Activated CD8-positive, alpha-beta memory T cell treated with anti-CD3 and anti-CD28 coated beads, Interleukin-2, amount 10 ng/mL, durations not matched to agents 7 days and 5 days (primary cell): ENCODE measurements around the gene LRMDA. TPM values are rescaled to one million over a fixed set of nuclear protein-coding genes. Genes with fewer than 3 reads are reported as not detected.

ENCODE experiments used
- ATAC-seq: fragments of 150-1000 bp; cut with Tn5 transposase; one replicate; pipeline ENCODE4 v1.10.0; 2021; ENCODE audit warnings: moderate library complexity
- CTCF ChIA-PET: fragments of 350-600 bp; sonication (Branson Sonifier 250); formaldehyde crosslinking; loops from one replicate; lab custom pipeline; 2021; ENCODE audit warnings: antibody characterized with exemption; lab: Charles Lee
- DNase-seq: peaks from one replicate; pipeline ENCODE4 v3.0.0-alpha.2; 2020
- H3K27ac Mint-ChIP-seq: one replicate; pipeline ENCODE4 v1.8.0; 2021; ENCODE audit warnings: mild to moderate bottlenecking, mixed read lengths
- H3K27me3 Mint-ChIP-seq: one replicate; pipeline ENCODE4 v1.8.0; 2021; ENCODE audit warnings: mixed read lengths
- H3K36me3 Mint-ChIP-seq: one replicate; pipeline ENCODE4 v1.8.0; 2021; ENCODE audit warnings: mild to moderate bottlenecking, mixed read lengths
- H3K4me1 Mint-ChIP-seq: one replicate; pipeline ENCODE4 v1.8.0; 2021; ENCODE audit warnings: mixed read lengths
- H3K4me3 Mint-ChIP-seq: one replicate; pipeline ENCODE4 v1.8.0; 2021; ENCODE audit warnings: mild to moderate bottlenecking, moderate library complexity, mixed read lengths
- H3K9me3 Mint-ChIP-seq: one replicate; pipeline ENCODE4 v1.8.0; 2022; ENCODE audit warnings: low read depth, mixed read lengths
- total RNA-seq, 2 experiments: library from RNA; stranded (reverse); gene quantifications; one replicate each; pipeline ENCODE4 v1.2.3, GENCODE V29; 2021

The LRMDA gene
- total RNA-seq, 2 experiments from 2014 or later, result not detected

GRCh38 chr10:76430061-76430645, 998.7 kb downstream of the LRMDA start:
- no peaks in the 10 kb centered on the region for H3K27me3 Mint-ChIP-seq
- no peaks in the 10 kb centered on the region for H3K9me3 Mint-ChIP-seq
- ATAC-seq, result no peak
- no peaks in the 10 kb centered on the region for H3K4me1 Mint-ChIP-seq
- CTCF ChIA-PET, result no interaction called here
- H3K4me3 Mint-ChIP-seq, result no peak overlapping the region
- H3K36me3 Mint-ChIP-seq, result no peaks in the 10 kb centered on the region
- H3K27ac Mint-ChIP-seq, result no peak overlapping the region
- no peak for DNase-seq

GRCh38 chr10:76432016-76433012, 1000.9 kb downstream of the LRMDA start:
- Mint-ChIP-seq H3K4me1 (no peaks in the 10 kb centered on the region), H3K27ac (no peak overlapping the region), H3K4me3 (no peak overlapping the region), H3K36me3 (no peaks in the 10 kb centered on the region), H3K9me3 (no peaks in the 10 kb centered on the region), H3K27me3 (no peaks in the 10 kb centered on the region)
- no peak for ATAC-seq
- no peak for DNase-seq
- CTCF ChIA-PET, result no interaction called here

DNA sequence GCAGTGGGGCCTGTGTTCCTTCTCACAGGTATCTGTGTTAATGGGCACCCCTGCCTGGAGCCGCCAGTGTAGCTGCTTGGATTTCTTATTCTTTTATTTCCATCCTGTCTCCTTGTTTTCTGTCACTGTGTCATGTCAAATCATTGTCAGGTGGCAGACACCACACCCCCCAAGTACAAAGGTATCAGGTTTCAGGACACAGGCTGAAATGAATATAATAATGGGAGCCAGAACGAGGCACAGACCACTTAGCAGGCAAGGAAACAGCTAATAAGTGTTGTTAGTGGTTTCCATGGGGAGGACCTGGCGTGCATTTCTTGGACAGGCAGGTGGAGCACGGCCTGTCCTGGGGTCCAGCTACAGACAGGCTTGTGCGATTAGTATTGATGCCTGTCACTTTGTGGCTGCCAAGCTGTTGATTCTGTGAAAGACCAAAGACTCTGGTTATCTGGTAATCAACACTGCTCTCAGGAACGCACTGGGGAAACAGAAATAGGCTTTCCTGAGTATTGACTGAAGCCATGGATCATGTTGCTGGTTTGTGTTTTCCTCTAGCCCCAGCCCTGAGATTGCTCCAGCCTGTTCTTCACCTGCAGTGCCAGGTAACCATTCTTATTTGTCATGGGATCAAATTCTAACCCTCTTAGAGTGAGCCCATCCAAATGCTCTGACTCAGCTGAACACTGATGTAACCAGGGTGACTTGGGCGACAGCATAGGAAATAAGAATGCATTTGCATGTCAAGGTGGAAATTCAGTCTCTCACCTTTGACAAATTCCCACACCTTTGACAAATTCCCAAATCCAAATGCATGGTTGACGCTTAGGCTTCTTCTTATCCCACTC, 1002.0 kb downstream of the LRMDA start:
- Mint-ChIP-seq H3K27me3 (no peaks in the 10 kb centered on the region), H3K4me1 (no peaks in the 10 kb centered on the region), H3K9me3 (no peaks in the 10 kb centered on the region), H3K27ac (no peak overlapping the region), H3K36me3 (no peaks in the 10 kb centered on the region), H3K4me3 (no peak overlapping the region)
- DNase-seq, result no peak
- no peak for ATAC-seq
- CTCF ChIA-PET, result no interaction called here

DNA sequence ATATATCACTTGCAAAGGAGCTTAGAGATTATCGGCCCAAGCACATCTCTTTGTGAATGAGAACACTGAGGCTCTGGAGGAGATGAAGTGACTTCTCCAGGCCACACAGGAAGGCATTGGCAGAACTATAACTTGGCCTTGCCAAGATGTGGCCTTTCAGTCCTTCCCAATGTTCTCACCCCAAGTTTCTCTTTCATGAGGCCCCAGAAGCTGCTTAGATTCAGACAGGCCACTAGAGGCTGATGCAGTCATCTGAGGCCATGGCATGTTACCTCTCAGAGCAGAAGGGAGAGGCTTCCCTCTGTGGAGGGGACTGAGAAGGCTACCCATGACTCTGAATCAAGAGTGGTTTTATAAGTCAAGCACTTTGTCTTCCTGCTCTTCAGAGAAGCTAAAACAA, 1003.7 kb downstream of the LRMDA start:
- Mint-ChIP-seq H3K27me3 (no peaks in the 10 kb centered on the region), H3K9me3 (no peaks in the 10 kb centered on the region), H3K4me3 (no peak overlapping the region), H3K36me3 (no peaks in the 10 kb centered on the region), H3K4me1 (no peaks in the 10 kb centered on the region), H3K27ac (no peak overlapping the region)
- no peak for DNase-seq
- CTCF ChIA-PET, result no interaction called here
- ATAC-seq, result no peak

DNA sequence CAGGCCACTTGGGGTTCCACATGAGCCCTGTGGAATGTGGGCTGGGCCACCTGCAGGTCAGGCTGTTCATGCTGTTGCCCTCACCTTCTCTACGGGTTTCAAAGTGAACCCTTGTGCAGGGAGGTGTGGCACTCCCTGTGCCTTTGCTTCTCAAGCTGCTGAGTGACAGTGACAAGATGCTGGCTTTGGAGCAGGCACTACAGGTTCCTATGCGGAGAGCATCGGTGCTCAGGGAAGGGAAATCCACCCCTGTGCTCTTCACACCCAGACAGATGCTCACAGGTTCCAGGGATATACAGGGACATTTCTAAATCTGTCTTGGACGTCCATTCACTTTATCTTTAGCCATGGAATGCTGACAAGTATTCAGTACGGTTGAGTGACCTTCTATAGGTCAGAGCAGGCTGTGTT, 1005.0 kb downstream of the LRMDA start:
- Mint-ChIP-seq H3K4me1 (no peaks in the 10 kb centered on the region), H3K27me3 (no peaks in the 10 kb centered on the region)

GRCh38 chr10:76436981-76437380, 1005.6 kb downstream of the LRMDA start:
- Mint-ChIP-seq H3K27me3 (no peaks in the 10 kb centered on the region), H3K4me3 (no peak overlapping the region), H3K9me3 (peaks cover 5% of the 10 kb centered on the region), H3K27ac (no peak overlapping the region), H3K4me1 (no peaks in the 10 kb centered on the region), H3K36me3 (no peaks in the 10 kb centered on the region)
- ATAC-seq (no peak), DNase-seq (no peak)
- CTCF ChIA-PET, result no interaction called here

More for the DNA sequence above, 1005.0 kb downstream of the LRMDA start:
- DNase-seq, result no peak
- Mint-ChIP-seq H3K27ac (no peak overlapping the region), H3K4me3 (no peak overlapping the region), H3K36me3 (no peaks in the 10 kb centered on the region), H3K9me3 (peaks cover 5% of the 10 kb centered on the region)
- CTCF ChIA-PET, result no interaction called here
- ATAC-seq, result no peak

GRCh38 chr10:76440426-76440825, 1009.0 kb downstream of the LRMDA start:
- peaks cover 8% of the 10 kb centered on the region for H3K9me3 Mint-ChIP-seq
- no peak for DNase-seq
- no peak overlapping the region for H3K27ac Mint-ChIP-seq
- H3K36me3 Mint-ChIP-seq, result no peaks in the 10 kb centered on the region
- no peaks in the 10 kb centered on the region for H3K4me1 Mint-ChIP-seq
- no peaks in the 10 kb centered on the region for H3K27me3 Mint-ChIP-seq
- no peak for ATAC-seq
- H3K4me3 Mint-ChIP-seq, result no peak overlapping the region
- CTCF ChIA-PET, result no interaction called here

GRCh38 chr10:76442113-76442512, 1010.7 kb downstream of the LRMDA start:
- Mint-ChIP-seq H3K4me3 (no peak overlapping the region), H3K36me3 (no peaks in the 10 kb centered on the region), H3K9me3 (peaks cover 8% of the 10 kb centered on the region), H3K4me1 (no peaks in the 10 kb centered on the region), H3K27ac (no peak overlapping the region), H3K27me3 (no peaks in the 10 kb centered on the region)
- DNase-seq (no peak), ATAC-seq (no peak)
- CTCF ChIA-PET, result no interaction called here

GRCh38 chr10:76444034-76444800, 1012.8 kb downstream of the LRMDA start:
- H3K4me3 Mint-ChIP-seq, result no peak overlapping the region
- no peaks in the 10 kb centered on the region for H3K4me1 Mint-ChIP-seq
- H3K27ac Mint-ChIP-seq, result no peak overlapping the region
- no peak for DNase-seq
- CTCF ChIA-PET, result no interaction called here
- no peaks in the 10 kb centered on the region for H3K27me3 Mint-ChIP-seq
- H3K9me3 Mint-ChIP-seq, result peaks cover 8% of the 10 kb centered on the region
- no peak for ATAC-seq
- H3K36me3 Mint-ChIP-seq, result no peaks in the 10 kb centered on the region

- Mint-ChIP-seq H3K36me3 (no peaks in the 10 kb centered on the region), H3K4me3 (no peak overlapping the region), H3K4me1 (no peaks in the 10 kb centered on the region), H3K9me3 (peaks cover 3% of the 10 kb centered on the region), H3K27ac (no peak overlapping the region), H3K27me3 (no peaks in the 10 kb centered on the region)
- DNase-seq (no peak), ATAC-seq (no peak)
- CTCF ChIA-PET, result no interaction called here
Measured at GRCh38 chr10:76447578-76447977, 1016.2 kb downstream of the LRMDA start.

- H3K9me3 Mint-ChIP-seq, result peaks cover 3% of the 10 kb centered on the region
- H3K27me3 Mint-ChIP-seq, result no peaks in the 10 kb centered on the region
- CTCF ChIA-PET, result no interaction called here
- no peaks in the 10 kb centered on the region for H3K4me1 Mint-ChIP-seq
- H3K27ac Mint-ChIP-seq, result no peak overlapping the region
- no peak overlapping the region for H3K4me3 Mint-ChIP-seq
- DNase-seq (no peak), ATAC-seq (no peak)
- H3K36me3 Mint-ChIP-seq, result no peaks in the 10 kb centered on the region
Measured at GRCh38 chr10:76451911-76452310, 1020.5 kb downstream of the LRMDA start.

DNA sequence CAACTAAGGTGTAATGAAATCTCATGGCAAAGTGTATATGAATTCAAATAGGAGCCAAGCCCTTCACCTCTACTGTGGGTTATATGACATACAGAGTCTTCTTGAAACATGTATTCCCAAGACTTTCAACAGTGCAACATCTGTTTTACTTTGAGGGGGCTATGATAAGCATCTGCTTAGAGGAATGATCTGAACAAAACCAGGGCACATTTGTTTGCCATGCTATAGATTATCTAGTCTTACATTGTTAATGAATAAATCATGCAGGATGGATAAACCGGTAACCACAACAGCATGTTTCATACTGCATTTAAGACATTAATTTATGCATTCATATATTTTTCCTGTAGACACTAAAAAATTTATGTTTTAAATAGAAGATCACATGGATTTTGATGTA, 1021.9 kb downstream of the LRMDA start:
- Mint-ChIP-seq H3K27me3 (no peaks in the 10 kb centered on the region), H3K9me3 (peaks cover 3% of the 10 kb centered on the region), H3K4me3 (no peak overlapping the region), H3K27ac (no peak overlapping the region), H3K36me3 (no peaks in the 10 kb centered on the region), H3K4me1 (no peaks in the 10 kb centered on the region)
- no peak for ATAC-seq
- no peak for DNase-seq
- CTCF ChIA-PET, result no interaction called here

- CTCF ChIA-PET, result no interaction called here
- ATAC-seq, result no peak
- DNase-seq, result no peak
- H3K4me1 Mint-ChIP-seq, result no peaks in the 10 kb centered on the region
- peaks cover 3% of the 10 kb centered on the region for H3K9me3 Mint-ChIP-seq
- no peaks in the 10 kb centered on the region for H3K36me3 Mint-ChIP-seq
- no peak overlapping the region for H3K4me3 Mint-ChIP-seq
- no peaks in the 10 kb centered on the region for H3K27me3 Mint-ChIP-seq
- no peak overlapping the region for H3K27ac Mint-ChIP-seq
Measured at GRCh38 chr10:76453997-76454396, 1022.6 kb downstream of the LRMDA start.
